Stimulated activated CD8-positive, alpha-beta memory T cell treated with anti-CD3 and anti-CD28 coated beads, Interleukin-15, amount 100 ng/mL, for 1 hour (primary cell): ENCODE results near the gene SGMS1.
"Not testable (repeated sequence)": the region's sequence is repeated elsewhere in the genome, so short reads cannot be mapped to it uniquely, and the experiment has no call there.

Source experiments
- DNase-seq: peaks from one replicate; pipeline ENCODE4 v3.0.0-alpha.2; 2020; ENCODE audit warnings: low read depth

The SGMS1 gene

DNA sequence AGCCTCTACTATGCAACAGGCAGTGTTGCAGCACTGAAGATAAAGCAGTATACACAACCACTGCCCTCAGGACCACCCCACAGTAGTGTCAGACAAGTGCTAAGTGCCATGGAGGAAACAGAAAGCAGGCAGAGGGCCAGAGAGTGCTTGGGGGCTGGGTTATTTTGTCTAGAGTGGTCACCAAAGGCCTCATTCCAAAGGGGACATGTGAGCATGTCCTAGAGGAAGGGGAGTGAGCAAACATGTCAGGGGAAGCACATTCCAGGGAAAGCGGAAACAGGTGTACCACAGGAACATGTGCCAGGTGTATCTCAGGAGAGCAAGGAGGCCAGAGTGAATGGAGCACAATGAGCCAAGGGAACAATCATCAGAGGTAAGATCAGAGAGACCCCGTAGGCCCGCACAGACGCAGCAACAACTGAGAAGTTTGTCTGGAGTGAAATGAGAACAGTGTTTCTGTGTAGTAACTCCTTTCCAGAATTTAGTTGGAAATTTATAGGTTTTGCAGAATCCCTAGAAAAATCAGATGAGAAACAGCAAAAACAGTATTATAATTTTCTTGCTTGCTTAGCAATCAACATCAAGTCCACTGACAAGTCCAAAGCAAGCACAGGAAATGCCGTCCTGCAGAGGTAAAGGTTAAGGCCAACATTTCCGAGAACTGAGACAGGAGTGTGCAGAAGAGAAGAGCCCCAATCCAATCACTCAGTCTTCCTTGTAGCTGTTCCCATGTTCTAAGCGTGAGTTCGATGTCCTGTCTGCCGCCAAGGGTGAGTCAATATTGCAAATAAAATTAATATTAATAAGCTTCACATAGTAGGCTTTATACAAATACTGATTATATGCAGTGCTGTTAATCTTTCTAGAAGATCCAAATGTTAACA lies 67.3 kb downstream of the SGMS1 start:
- no peak for DNase-seq

DNA sequence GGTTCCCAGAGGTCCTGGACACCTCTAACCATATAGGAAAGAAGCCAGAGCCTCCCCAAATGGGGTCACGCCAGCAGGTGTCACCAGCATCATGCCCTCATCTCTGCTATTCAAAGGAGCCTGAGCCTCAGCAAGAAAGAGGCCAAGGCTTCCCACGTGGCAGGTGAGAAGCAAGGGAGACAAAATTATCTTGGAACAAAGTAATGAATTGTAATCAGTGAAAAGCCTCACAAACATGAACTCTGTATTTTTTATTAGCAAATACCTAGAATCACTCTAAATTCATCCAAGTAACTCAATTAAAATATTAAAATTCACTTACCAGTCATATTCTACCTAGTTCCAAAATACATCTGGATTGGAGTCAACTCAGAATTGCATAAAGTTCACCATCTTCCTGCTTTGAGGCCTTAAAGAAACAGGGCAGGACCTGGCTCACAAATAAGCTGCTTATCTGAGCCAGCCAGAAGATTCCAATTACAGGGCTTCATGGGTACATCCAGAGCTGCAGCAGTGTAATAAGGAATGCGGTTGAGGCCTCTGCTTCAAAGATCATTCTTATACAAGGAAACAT lies 68.7 kb downstream of the SGMS1 start:
- DNase-seq = no peak

DNA sequence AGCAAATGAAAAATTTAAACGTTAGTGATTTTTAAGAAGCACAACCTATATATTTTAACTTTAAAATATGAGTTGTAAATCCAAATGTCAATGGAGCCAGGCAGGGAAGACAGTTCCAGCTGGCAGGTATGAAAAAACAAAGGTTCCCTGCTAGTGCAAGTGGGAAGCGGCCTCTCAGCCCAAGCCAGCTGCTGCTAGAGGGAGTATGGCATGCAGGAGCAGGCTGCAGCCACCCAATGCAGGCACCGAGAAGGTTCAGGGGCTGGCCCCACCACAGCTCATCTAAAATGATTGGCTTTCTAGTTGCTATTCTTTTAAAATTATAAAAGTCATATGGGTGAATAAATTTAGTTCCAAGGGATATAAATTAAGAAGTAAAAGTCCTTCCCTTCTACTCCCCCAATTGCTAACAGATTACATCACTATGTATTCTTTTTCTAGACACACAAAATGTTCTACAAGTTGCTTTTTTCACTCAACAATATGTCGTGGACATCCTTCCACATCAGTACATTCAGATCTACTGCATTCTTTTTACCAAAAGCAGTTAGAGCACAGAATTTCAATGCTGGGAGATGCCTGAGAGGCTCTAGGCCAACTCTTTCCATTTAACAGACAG lies 69.3 kb downstream of the SGMS1 start:
- no peak for DNase-seq

DNA sequence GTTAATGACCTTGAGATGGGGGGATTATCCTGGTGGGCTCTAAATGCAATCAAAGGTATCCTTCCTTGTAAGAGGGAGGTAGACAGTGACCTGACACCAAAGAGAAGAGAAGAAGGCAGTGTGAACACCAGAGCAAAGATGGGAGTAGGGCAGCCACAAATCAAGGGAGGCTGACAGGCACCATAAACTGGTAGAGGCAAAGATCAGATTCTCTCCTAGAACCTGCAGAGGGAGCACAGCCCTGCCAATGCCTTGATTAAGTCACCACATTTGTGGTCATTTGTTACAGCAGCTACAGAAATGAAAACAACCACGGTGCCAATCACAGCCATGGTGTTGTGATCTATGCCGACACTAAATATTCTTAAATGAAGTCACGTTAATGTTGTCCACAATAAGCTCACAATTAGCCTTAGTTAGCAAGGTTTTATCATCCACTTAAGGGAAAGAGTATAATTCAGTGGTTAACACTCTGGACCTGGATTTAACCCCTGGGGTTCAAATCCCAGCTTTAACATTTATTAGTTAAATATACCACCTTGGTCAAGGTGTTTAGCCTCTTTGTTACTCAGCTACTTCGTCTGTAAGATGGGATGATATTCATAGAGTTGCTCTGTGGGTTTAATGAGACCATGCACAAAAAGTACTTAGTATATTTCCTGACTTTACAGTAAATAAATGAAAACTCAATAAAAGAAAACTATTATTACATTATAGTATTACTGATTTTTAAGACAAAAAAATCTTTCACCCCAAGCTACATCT lies 70.8 kb downstream of the SGMS1 start:
- no peak for DNase-seq

GRCh38 chr10:50552308-50552707 lies 71.4 kb downstream of the SGMS1 start:
- no peak for DNase-seq

GRCh38 chr10:50551894-50552293 lies 71.9 kb downstream of the SGMS1 start:
- DNase-seq = no peak

- no peak for DNase-seq
Measured at GRCh38 chr10:50550291-50550839, 73.4 kb downstream of the SGMS1 start.

GRCh38 chr10:50549186-50549585 lies 74.6 kb downstream of the SGMS1 start:
- DNase-seq = not testable (repeated sequence)

DNA sequence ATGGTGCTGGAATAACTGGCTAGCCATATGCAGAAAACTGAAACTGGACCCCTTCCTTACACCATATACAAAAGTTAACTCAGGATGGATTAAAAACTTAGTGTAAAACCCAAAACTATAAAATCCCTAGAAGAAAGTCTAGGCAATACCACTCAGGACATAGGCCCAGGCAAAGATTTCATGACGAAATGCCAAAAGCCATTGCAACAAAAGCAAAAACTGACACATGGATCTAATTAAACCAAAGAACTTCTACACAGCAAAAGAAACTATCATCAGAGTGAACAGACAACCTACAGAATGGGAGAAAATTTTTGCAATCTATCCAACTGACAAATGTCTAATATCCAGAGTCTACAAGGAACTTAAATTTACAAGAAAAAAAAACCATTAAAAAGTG lies 75.3 kb downstream of the SGMS1 start:
- not testable (repeated sequence) for DNase-seq

DNA sequence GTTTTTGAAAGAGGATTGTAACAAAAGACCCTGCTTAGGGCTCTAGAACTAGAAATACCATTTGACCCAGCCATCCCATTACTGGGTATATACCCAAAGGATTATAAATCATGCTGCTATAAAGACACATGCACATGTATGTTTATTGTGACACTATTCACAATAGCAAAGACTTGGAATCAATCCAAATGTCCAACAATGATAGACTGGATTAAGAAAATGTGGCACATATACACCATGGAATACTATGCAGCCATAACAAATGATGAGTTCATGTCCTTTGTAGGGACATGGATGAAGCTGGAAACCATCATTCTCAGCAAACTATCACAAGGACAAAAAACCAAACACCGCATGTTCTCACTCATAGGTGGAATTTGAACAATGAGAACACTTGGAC lies 77.5 kb downstream of the SGMS1 start:
- DNase-seq = not testable (repeated sequence)

- no peak for DNase-seq
Measured at GRCh38 chr10:50545846-50546245, 77.9 kb downstream of the SGMS1 start.

DNA sequence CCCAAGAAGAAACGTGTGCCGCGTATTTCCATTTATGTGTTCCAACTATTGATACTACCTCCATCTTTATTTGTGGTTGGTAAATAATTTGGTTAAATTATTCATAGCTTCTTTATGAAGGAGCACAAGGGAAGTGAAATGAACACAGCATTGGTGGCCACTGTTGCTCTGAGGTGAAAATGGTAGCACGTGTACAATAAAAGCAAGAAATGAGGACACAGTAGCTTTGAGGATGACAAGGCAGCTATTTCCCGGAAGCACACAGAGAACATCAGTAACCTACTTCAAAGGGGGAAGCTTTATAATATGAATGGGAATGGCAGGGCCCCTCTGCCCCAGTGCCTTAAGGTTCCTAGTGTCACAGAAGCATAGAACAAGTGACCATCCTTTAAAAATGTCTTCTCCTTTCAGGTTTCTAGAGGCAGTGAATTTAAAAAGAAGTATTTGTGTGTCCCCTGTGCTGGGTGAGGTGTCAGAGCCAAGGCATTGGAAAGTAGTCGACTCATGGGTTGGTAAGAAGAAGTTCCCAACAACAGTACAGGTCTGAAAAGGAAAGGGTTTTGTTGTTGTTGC lies 78.8 kb downstream of the SGMS1 start:
- DNase-seq = no peak

- DNase-seq = no peak
Measured at GRCh38 chr10:50544095-50544856, 79.5 kb downstream of the SGMS1 start.

- no peak for DNase-seq
Measured at GRCh38 chr10:50542871-50543270, 80.9 kb downstream of the SGMS1 start.

DNA sequence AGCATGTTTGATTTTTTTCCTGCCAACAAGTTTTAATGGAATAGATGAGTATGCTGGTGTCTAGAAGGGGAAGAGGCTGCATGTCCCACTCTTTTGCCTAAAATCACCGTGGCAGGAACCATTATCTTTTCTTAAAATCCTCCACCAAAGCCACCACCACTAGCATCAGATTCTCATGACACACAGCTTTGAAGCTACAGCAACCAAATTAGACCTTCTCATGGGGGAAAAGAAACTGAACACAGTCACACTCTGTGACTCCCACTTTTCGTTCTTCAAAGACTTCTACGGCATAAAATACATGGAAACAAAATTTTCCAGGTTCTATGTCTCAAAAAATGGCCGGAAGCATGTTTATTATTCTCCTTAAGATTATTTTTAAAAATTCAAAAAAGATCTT lies 81.8 kb downstream of the SGMS1 start:
- no peak for DNase-seq

- no peak for DNase-seq
Measured at GRCh38 chr10:50541317-50541716, 82.4 kb downstream of the SGMS1 start.

- no peak for DNase-seq
Measured at GRCh38 chr10:50540826-50541122, 83.0 kb downstream of the SGMS1 start.

DNA sequence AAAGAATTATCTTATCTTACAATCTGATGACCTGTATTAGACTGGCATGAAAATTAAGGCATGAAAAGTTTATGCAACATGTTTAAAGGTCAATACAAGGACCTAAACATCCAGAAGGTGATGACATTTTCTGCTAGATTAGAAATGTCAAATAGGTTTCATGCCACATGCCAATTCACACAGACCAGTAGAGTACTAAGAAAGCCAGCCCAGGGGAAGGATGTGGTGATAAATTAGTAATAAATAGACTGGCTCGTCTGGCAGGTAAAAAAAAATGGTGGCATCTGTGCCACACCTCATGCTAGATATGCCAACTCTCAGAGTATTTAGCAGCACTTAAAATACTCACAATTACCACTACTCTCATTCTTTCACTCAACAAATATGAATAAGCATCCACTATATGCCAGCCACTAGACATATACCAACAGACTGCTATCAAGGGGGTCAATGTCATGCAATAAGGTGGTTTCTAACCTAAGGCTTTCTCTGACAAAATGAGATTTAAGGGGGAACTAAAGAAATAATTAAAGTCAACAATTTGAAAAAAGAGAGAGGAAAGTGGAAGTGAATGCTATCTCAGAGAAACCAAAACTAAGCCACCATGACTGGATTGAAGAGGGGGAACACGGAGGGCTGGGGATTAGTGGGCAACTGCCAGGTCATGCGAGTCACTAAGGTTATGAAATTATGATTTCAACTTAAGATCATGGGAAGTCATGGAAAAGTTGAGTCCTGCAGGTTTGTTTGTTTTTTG lies 83.5 kb downstream of the SGMS1 start:
- no peak for DNase-seq

- no peak for DNase-seq
Measured at GRCh38 chr10:50538555-50539398, 85.0 kb downstream of the SGMS1 start.
